ENCODE measurements around the gene PAPLN.

GRCh38 chr14:73242357-73242901 is 5.1 kb downstream of the PAPLN start:
- TF ChIP-seq, protein P1, sequence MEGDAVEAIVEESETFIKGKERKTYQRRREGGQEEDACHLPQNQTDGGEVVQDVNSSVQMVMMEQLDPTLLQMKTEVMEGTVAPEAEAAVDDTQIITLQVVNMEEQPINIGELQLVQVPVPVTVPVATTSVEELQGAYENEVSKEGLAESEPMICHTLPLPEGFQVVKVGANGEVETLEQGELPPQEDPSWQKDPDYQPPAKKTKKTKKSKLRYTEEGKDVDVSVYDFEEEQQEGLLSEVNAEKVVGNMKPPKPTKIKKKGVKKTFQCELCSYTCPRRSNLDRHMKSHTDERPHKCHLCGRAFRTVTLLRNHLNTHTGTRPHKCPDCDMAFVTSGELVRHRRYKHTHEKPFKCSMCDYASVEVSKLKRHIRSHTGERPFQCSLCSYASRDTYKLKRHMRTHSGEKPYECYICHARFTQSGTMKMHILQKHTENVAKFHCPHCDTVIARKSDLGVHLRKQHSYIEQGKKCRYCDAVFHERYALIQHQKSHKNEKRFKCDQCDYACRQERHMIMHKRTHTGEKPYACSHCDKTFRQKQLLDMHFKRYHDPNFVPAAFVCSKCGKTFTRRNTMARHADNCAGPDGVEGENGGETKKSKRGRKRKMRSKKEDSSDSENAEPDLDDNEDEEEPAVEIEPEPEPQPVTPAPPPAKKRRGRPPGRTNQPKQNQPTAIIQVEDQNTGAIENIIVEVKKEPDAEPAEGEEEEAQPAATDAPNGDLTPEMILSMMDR (IDR thresholded peaks at IDR 0.05) = no peak
- TF ChIP-seq POLR2A (IDR thresholded peaks at IDR 0.05) = no peak
